Sigmoid colon (tissue), 4 donors: ENCODE measurements around the gene RSPO3.

Experiments used
- EP300 ChIP-seq, 4 donors: sonication (generic); formaldehyde crosslinking; IDR thresholded peaks; one replicate each; pipeline ENCODE4 v1.6.1; 2017; ENCODE audit warnings: antibody characterized with exemption in 4 of 4
- POLR2A ChIP-seq, 2 donors: fragments of 450-650 bp; IDR thresholded peaks; one replicate each; pipeline ENCODE4 v1.6.1; 2016; ENCODE audit warnings: antibody characterized with exemption in 2 of 2, mild to moderate bottlenecking in 2 of 2, moderate library complexity in 2 of 2
- POLR2AphosphoS5 ChIP-seq, 4 donors: sonication (generic); formaldehyde crosslinking; IDR thresholded peaks; one replicate each; pipeline ENCODE4 v1.6.1; 2017; ENCODE audit warnings: antibody characterized with exemption in 4 of 4
- TF ChIP-seq, protein P1 (sequence below), 4 experiments: fragments of 450-650 bp in 3 of 4; fragments of 200-600 bp in 1 of 4; IDR thresholded peaks; one replicate each; pipeline ENCODE4 v1.5.1; 2016 to 2019; ENCODE audit warnings: antibody characterized with exemption in 4 of 4, mild to moderate bottlenecking in 3 of 4, moderate library complexity in 2 of 4

DNA sequence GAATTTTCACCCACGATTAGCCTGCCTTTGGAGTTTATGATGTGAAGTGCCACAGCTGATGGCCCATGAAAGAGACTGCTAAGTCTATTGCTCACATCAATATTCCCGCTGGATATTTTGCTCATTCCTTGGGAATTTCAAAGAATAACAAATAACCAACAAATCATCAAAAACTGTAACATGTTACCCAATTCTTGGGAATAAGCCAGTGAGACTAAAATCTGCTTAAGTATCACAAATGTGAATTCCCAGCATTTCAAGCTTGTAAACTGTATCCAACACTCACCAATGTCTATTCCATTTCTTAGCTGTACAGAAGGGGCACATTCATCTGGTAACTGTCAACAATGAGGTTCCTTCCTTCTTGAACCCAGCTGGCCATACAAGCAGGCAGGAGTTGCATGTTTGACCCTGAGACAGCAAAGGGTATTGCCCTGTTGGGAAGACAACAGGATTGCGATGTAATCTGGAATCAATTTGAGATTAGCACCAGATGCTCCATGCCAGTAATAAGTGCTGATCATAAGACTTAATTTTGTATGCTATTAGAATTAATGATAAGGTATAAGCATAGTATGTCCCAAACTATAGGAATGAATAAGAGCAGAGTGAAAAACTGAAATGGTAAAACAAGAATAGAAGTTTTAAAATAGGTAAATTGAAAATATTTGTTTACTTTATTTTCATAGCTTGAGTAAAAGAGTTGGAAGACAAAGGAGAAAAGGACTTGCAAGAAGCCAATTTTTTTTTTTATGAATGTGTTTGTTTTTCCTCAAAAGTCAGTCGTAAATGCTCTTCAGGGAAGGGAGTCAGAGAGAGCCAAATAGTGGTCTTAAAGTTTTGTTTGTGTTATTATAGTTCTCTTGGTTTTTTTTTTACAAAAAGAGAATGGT, 58.8 kb downstream of the RSPO3 start:
- peak in 1 of 4 donors; percentile 29 for TF ChIP-seq POLR2AphosphoS5 (IDR thresholded peaks at IDR 0.05)
- TF ChIP-seq, protein P1, sequence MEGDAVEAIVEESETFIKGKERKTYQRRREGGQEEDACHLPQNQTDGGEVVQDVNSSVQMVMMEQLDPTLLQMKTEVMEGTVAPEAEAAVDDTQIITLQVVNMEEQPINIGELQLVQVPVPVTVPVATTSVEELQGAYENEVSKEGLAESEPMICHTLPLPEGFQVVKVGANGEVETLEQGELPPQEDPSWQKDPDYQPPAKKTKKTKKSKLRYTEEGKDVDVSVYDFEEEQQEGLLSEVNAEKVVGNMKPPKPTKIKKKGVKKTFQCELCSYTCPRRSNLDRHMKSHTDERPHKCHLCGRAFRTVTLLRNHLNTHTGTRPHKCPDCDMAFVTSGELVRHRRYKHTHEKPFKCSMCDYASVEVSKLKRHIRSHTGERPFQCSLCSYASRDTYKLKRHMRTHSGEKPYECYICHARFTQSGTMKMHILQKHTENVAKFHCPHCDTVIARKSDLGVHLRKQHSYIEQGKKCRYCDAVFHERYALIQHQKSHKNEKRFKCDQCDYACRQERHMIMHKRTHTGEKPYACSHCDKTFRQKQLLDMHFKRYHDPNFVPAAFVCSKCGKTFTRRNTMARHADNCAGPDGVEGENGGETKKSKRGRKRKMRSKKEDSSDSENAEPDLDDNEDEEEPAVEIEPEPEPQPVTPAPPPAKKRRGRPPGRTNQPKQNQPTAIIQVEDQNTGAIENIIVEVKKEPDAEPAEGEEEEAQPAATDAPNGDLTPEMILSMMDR (IDR thresholded peaks at IDR 0.05), result no peak
- TF ChIP-seq POLR2A (IDR thresholded peaks at IDR 0.05), result no peak
- TF ChIP-seq EP300 (IDR thresholded peaks at IDR 0.05), result no peak
